ENCODE data around the gene COBL.
"Not testable (repeated sequence)": the region's sequence is repeated elsewhere in the genome, so short reads cannot be mapped to it uniquely, and the experiment has no call there.

The COBL gene

GRCh38 chr7:51228386-51228958, 88.1 kb downstream of the COBL start:
- DNase-seq = no peak

- no peak for DNase-seq
These were observed 88.7 kb downstream of the COBL start for GRCh38 chr7:51227861-51228260.

GRCh38 chr7:51226916-51227535, 89.6 kb downstream of the COBL start:
- no peak for DNase-seq

GRCh38 chr7:51226063-51226755, 90.4 kb downstream of the COBL start:
- no peak for DNase-seq

GRCh38 chr7:51224811-51225595, 91.6 kb downstream of the COBL start:
- DNase-seq = no peak

GRCh38 chr7:51223505-51223904, 93.1 kb downstream of the COBL start:
- DNase-seq = no peak

- DNase-seq = no peak
These were observed 93.7 kb downstream of the COBL start for GRCh38 chr7:51222916-51223315.

- DNase-seq = no peak
These were observed 96.4 kb downstream of the COBL start for GRCh38 chr7:51220226-51220625.

- no peak for DNase-seq
These were observed 97.2 kb downstream of the COBL start for GRCh38 chr7:51219261-51219988.

- DNase-seq = no peak
These were observed 98.8 kb downstream of the COBL start for GRCh38 chr7:51217804-51218203.

- no peak for DNase-seq
These were observed 102.5 kb downstream of the COBL start for GRCh38 chr7:51214098-51214497.

GRCh38 chr7:51213618-51214017, 103.0 kb downstream of the COBL start:
- DNase-seq = no peak

- no peak for DNase-seq
These were observed 105.8 kb downstream of the COBL start for GRCh38 chr7:51210766-51211165.

GRCh38 chr7:51209426-51209825, 107.2 kb downstream of the COBL start:
- no peak for DNase-seq

GRCh38 chr7:51208125-51208524, 108.5 kb downstream of the COBL start:
- not testable (repeated sequence) for DNase-seq

- no peak for DNase-seq
These were observed 118.0 kb downstream of the COBL start for GRCh38 chr7:51198654-51199053.

- no peak for DNase-seq
These were observed 125.6 kb downstream of the COBL start for GRCh38 chr7:51190969-51191368.

- DNase-seq = no peak
These were observed 126.8 kb downstream of the COBL start for GRCh38 chr7:51189777-51190176.

GRCh38 chr7:51188987-51189386, 127.6 kb downstream of the COBL start:
- no peak for DNase-seq

- DNase-seq = no peak
These were observed 128.7 kb downstream of the COBL start for GRCh38 chr7:51187941-51188340.

- DNase-seq = no peak
These were observed 130.1 kb downstream of the COBL start for GRCh38 chr7:51186531-51186930.

- no peak for DNase-seq
These were observed 133.9 kb downstream of the COBL start for GRCh38 chr7:51182636-51183166.

- DNase-seq = no peak
These were observed 136.5 kb downstream of the COBL start for GRCh38 chr7:51180092-51180491.
